Gastrocnemius medialis (tissue), 4 donors: ENCODE results near the gene CSF1. TPM values are rescaled to one million over a fixed set of nuclear protein-coding genes. Genes with fewer than 3 reads are reported as not detected.

Source experiments
- ATAC-seq, 2 donors: fragments of 150-250 bp; one replicate each; pipeline ENCODE4 v1.9.1; 2016
- DNase-seq, 2 donors: peaks; one replicate each; pipeline ENCODE4 v3.0.0-alpha.2; 2019
- H3K27ac ChIP-seq, 4 donors: fragments of 200-600 bp; sonication (generic); 1 replicate in 1 of 4; 2 replicates in 3 of 4; pipeline ENCODE4 v1.5.1; 2016 to 2018; ENCODE audit warnings: mild to moderate bottlenecking in 2 of 4, moderate library complexity in 1 of 4
- H3K27me3 ChIP-seq, 3 donors: fragments of 200-600 bp; sonication (generic) in 2 of 3; 1 replicate in 1 of 3; 2 replicates in 2 of 3; pipeline versions ENCODE4 v1.5.1 to v1.6.0; 2016 to 2019; ENCODE audit warnings: mild to moderate bottlenecking in 1 of 3, moderate library complexity in 1 of 3
- H3K36me3 ChIP-seq, 2 donors: fragments of 200-600 bp; sonication (generic) in 1 of 2; one replicate each; pipeline ENCODE4 v1.5.1; 2017 to 2018
- H3K4me1 ChIP-seq, 2 donors: fragments of 200-600 bp; sonication (generic) in 1 of 2; one replicate each; pipeline ENCODE4 v1.5.1; 2016 to 2017; ENCODE audit warnings: mild to moderate bottlenecking in 2 of 2
- H3K4me3 ChIP-seq, 4 donors: fragments of 200-600 bp; sonication (generic) in 3 of 4; 1 replicate in 1 of 4; 2 replicates in 3 of 4; pipeline ENCODE4 v1.5.1; 2016 to 2019; ENCODE audit warnings: mild to moderate bottlenecking in 2 of 4
- H3K9me3 ChIP-seq, 3 donors: fragments of 200-600 bp; sonication (generic) in 2 of 3; 1 replicate in 1 of 3; 2 replicates in 2 of 3; pipeline ENCODE4 v1.5.1; 2016 to 2019
- POLR2A ChIP-seq, 2 donors: fragments of 450-650 bp; IDR thresholded peaks; one replicate each; pipeline ENCODE4 v1.6.1; 2017; ENCODE audit warnings: antibody characterized with exemption in 2 of 2, mild to moderate bottlenecking in 2 of 2, moderate library complexity in 2 of 2
- in situ Hi-C, 4 donors: fragments of 200-750 bp; cut with MboI; loops; one replicate each; pipeline versions ENCODE4 v1.15.0 to v1.8.0; 2017; ENCODE audit warnings: low sequenced_read_pairs in 4 of 4
- intact Hi-C: fragments of 100-400 bp; cut with DNase I; formaldehyde crosslinking; loops from one replicate; pipeline ENCODE4 v1.15.1; 2023; ENCODE audit warnings: low total_unique reads
- total RNA-seq, 4 donors: library from RNA; depleted of rRNA; stranded (reverse); fragments of >200 nt; gene quantifications; one replicate each; pipeline versions ENCODE4 v1.1.0 to v1.2.3, GENCODE V29; 2016
- TF ChIP-seq, protein P1 (sequence below), 5 experiments: fragments of 450-650 bp in 3 of 5; fragments of 200-600 bp in 2 of 5; sonication (generic) in 2 of 5; IDR thresholded peaks in 4 of 5; conservative IDR thresholded peaks in 1 of 5; 1 replicate in 4 of 5; 2 replicates in 1 of 5; pipeline ENCODE4 v1.5.1; 2016 to 2019; ENCODE audit warnings: antibody characterized with exemption in 5 of 5, mild to moderate bottlenecking in 3 of 5, moderate library complexity in 3 of 5

CSF1 gene
- total RNA-seq, 4 donors from 2014 or later: 14.6 to 31.1 (median 19.6) TPM

DNA sequence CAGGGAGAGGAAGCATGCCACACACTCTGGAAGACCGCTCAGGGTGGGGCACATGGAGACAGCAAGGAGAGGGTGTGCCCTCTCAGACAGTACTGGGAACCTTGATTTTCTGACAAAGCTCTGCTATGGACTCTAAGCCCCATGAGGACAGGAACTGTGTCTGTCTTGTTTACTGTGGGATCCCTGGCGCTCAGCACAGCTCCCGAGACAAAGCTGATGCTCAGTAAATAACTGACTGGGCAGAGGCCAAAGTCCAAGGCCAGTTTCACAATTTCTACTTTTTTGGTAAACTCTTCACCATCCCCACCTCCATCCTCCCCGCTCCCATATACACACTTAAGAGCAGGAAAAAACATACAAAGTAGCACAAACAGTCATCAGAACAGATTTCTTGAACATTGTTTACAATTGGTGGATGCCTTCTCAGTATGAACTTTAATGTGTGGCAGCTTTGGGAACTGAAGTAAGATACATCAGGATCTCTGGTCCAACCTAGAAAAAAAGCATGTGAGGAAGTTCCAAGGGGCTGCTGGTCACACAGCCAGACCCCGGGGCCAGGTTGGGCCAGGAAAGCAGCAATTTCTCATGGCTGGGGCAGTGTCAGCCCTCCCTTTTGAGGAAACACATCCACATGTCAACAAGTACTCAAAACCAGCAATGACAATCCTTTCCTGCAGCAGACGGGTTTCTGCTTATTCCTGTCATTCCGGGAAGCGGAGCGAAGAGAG, 68.3 kb downstream of the CSF1 start:
- in situ Hi-C loops: loop anchor here in 1 of 4 donors (5.0 kb wide), 1 partner anchor 202 kb away; no protein-coding TSS in a partner anchor
- DNase-seq (no peak), ATAC-seq (no peak)
- no peaks in the 10 kb centered on the region for H3K27me3 ChIP-seq
- H3K27ac ChIP-seq: peak overlapping the region; percentile 21 to 49 (median 35)
- H3K4me1 ChIP-seq: peaks cover 19% of the 10 kb centered on the region in 2 donors
- intact Hi-C loops: no loop called here
- H3K36me3 ChIP-seq: no peaks in the 10 kb centered on the region
- no peak for TF ChIP-seq POLR2A (IDR thresholded peaks at IDR 0.05)
- TF ChIP-seq, protein P1, sequence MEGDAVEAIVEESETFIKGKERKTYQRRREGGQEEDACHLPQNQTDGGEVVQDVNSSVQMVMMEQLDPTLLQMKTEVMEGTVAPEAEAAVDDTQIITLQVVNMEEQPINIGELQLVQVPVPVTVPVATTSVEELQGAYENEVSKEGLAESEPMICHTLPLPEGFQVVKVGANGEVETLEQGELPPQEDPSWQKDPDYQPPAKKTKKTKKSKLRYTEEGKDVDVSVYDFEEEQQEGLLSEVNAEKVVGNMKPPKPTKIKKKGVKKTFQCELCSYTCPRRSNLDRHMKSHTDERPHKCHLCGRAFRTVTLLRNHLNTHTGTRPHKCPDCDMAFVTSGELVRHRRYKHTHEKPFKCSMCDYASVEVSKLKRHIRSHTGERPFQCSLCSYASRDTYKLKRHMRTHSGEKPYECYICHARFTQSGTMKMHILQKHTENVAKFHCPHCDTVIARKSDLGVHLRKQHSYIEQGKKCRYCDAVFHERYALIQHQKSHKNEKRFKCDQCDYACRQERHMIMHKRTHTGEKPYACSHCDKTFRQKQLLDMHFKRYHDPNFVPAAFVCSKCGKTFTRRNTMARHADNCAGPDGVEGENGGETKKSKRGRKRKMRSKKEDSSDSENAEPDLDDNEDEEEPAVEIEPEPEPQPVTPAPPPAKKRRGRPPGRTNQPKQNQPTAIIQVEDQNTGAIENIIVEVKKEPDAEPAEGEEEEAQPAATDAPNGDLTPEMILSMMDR (IDR thresholded peaks at IDR 0.05 in 4 of 5, conservative IDR thresholded peaks at IDR 0.05 in 1 of 5): no peak
- H3K4me3 ChIP-seq: no peak overlapping the region
- H3K9me3 ChIP-seq: no peaks in the 10 kb centered on the region

DNA sequence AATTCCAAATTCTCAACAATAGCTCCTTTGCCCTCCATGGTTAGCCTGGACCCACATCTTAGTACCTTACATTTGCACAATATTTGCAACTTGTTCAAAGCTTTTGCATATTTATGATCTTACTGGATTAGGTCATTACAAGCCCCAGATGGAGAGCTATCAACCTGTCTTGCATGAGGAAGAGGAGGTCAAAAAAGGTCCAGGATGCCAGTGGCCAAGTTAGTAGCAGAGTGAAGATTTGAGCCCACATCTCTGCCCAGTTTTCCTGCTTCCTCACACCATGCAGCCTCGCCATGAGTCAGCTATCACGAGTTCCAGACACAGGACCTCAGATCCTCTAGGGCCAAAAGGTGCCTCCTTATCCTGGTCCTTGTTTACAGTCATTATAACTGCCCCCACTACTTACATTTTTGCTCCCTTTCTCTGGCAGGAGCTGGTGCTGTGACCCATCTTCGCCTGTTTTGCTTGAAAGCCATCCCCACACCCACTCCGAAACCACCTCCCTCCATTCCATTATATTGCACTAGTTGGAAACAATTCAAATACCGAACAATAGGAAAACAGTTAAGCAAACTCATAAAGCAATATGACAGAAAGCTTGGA, 68.9 kb downstream of the CSF1 start:
- intact Hi-C loops: loop anchor here (5.0 kb wide), 1 partner anchor 102 kb away; no protein-coding TSS in a partner anchor
- H3K36me3 ChIP-seq: no peaks in the 10 kb centered on the region
- peak in 1 of 2 donors; percentile 43 for DNase-seq
- H3K4me3 ChIP-seq: no peak overlapping the region
- TF ChIP-seq, protein P1 (IDR thresholded peaks at IDR 0.05 in 4 of 5, conservative IDR thresholded peaks at IDR 0.05 in 1 of 5): no peak
- TF ChIP-seq POLR2A (IDR thresholded peaks at IDR 0.05): no peak
- peaks cover 23 to 24% of the 10 kb centered on the region in 2 donors for H3K4me1 ChIP-seq
- in situ Hi-C loops: loop anchor here (5.0 to 10.0 kb wide), 8 partner anchors 62 to 435 kb away; partner anchors contain the start of genes GNAI3 (in 2 of the 4) and GSTM2 (in 1 of the 4)
- H3K27ac ChIP-seq: peak overlapping the region; percentile 21 to 49 (median 36)
- H3K9me3 ChIP-seq: no peaks in the 10 kb centered on the region
- H3K27me3 ChIP-seq: no peaks in the 10 kb centered on the region
- no peak for ATAC-seq

Other genes with a start within 250 kb of the CSF1 start
- gene GSTM2, start 242.8 kb upstream of the CSF1 start, total RNA-seq: 10 to 100 TPM; 29.2 to 41.4 (median 39.0) TPM
- 10 to 100 TPM in 1 of 4 donors, not detected in 3; 30.3 TPM for gene GSTM1, start 223.0 kb upstream of the CSF1 start, total RNA-seq
- 1 to 10 TPM in 1 of 4 donors, under 1 TPM in 3; 0.15 to 1.9 (median 0.63) TPM for gene GSTM5, start 198.6 kb upstream of the CSF1 start, total RNA-seq
- 10 to 100 TPM; 54.2 to 85.6 (median 71.8) TPM for gene GSTM3, start 169.8 kb upstream of the CSF1 start, total RNA-seq
- 1 to 10 TPM in 1 of 4 donors, not detected in 3; 1.4 TPM for gene EPS8L3, start 146.9 kb upstream of the CSF1 start, total RNA-seq
- gene AHCYL1, start 73.9 kb downstream of the CSF1 start, total RNA-seq: 100 to 1,000 TPM in 1 of 4 donors, 10 to 100 TPM in 3; 42.3 to 109 (median 69.6) TPM
- 10 to 100 TPM; 17.9 to 31.4 (median 20.7) TPM for gene STRIP1, start 123.8 kb downstream of the CSF1 start, total RNA-seq
- not detected for gene ALX3, start 159.8 kb downstream of the CSF1 start, total RNA-seq
- under 1 TPM in 1 of 4 donors, not detected in 3; 0.16 TPM for gene UBL4B, start 201.6 kb downstream of the CSF1 start, total RNA-seq
- gene SLC6A17, start 239.6 kb downstream of the CSF1 start, total RNA-seq: under 1 TPM in 2 of 4 donors, not detected in 2; 0.02 to 0.03 TPM